ENCODE results near the gene CDHR1. TPM values are rescaled to one million over a fixed set of nuclear protein-coding genes. Genes with fewer than 3 reads are reported as not detected.

The CDHR1 gene
- total RNA-seq, 1 experiment from 2014 or later = not detected

DNA sequence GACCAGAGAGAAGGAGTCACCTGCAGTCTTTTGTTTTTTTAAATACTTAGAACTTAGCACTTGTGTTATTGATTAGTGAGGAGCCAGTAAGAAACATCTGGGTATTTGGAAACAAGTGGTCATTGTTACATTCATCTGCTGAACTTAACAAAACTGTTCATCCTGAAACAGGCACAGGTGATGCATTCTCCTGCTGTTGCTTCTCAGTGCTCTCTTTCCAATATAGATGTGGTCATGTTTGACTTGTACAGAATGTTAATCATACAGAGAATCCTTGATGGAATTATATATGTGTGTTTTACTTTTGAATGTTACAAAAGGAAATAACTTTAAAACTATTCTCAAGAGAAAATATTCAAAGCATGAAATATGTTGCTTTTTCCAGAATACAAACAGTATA lies 41.6 kb upstream of the CDHR1 start:
- Mint-ChIP-seq H3K27me3 (ENCODE audit: unreplicated experiment) (no peaks in the 10 kb centered on the region), H3K27ac (ENCODE audit: unreplicated experiment) (no peak overlapping the region), H3K36me3 (ENCODE audit: insufficient read depth, unreplicated experiment) (peaks cover 21% of the 10 kb centered on the region), H3K9me3 (ENCODE audit: low read depth, unreplicated experiment) (no peaks in the 10 kb centered on the region), H3K4me3 (ENCODE audit: low read depth, unreplicated experiment) (no peak overlapping the region), H3K4me1 (ENCODE audit: low read depth, unreplicated experiment) (no peaks in the 10 kb centered on the region)
- no peak for DNase-seq
- intact Hi-C loops (cut with micrococcal nuclease; ENCODE audit: unreplicated experiment) = no loop called here
- BruUV-seq (replicated peaks) = no TSS peak
- CTCF ChIA-PET = no interaction called here
- TF ChIP-seq, protein P1, sequence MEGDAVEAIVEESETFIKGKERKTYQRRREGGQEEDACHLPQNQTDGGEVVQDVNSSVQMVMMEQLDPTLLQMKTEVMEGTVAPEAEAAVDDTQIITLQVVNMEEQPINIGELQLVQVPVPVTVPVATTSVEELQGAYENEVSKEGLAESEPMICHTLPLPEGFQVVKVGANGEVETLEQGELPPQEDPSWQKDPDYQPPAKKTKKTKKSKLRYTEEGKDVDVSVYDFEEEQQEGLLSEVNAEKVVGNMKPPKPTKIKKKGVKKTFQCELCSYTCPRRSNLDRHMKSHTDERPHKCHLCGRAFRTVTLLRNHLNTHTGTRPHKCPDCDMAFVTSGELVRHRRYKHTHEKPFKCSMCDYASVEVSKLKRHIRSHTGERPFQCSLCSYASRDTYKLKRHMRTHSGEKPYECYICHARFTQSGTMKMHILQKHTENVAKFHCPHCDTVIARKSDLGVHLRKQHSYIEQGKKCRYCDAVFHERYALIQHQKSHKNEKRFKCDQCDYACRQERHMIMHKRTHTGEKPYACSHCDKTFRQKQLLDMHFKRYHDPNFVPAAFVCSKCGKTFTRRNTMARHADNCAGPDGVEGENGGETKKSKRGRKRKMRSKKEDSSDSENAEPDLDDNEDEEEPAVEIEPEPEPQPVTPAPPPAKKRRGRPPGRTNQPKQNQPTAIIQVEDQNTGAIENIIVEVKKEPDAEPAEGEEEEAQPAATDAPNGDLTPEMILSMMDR (IDR thresholded peaks at IDR 0.05; ENCODE audit: unreplicated experiment) = no peak

DNA sequence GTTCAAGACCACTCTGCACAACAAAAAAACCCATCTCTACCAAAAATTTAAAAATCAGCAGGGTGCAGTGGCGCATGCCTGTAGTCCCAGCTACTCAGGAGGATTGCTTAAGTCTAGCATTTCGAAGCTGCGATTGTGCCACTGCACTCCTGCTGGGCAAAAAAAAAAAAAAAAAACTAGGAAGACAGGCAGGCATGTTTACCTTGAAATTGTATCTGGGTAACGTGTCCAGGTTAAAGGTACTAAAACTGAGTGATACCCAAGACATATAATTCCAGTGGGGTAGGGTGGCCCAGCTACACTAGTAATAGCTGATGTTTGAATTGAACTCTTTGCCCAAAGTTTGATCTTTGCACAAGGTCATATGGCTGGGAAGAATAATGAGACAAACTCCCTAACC lies 38.8 kb upstream of the CDHR1 start:
- Mint-ChIP-seq H3K4me3 (ENCODE audit: low read depth, unreplicated experiment) (no peak overlapping the region), H3K27ac (ENCODE audit: unreplicated experiment) (no peak overlapping the region), H3K9me3 (ENCODE audit: low read depth, unreplicated experiment) (no peaks in the 10 kb centered on the region), H3K4me1 (ENCODE audit: low read depth, unreplicated experiment) (no peaks in the 10 kb centered on the region), H3K27me3 (ENCODE audit: unreplicated experiment) (no peaks in the 10 kb centered on the region), H3K36me3 (ENCODE audit: insufficient read depth, unreplicated experiment) (peaks cover 17% of the 10 kb centered on the region)
- BruUV-seq (replicated peaks) = no TSS peak
- DNase-seq = no peak
- TF ChIP-seq, protein P1 (IDR thresholded peaks at IDR 0.05; ENCODE audit: unreplicated experiment) = no peak
- intact Hi-C loops (cut with micrococcal nuclease; ENCODE audit: unreplicated experiment) = no loop called here
- CTCF ChIA-PET = no interaction called here

DNA sequence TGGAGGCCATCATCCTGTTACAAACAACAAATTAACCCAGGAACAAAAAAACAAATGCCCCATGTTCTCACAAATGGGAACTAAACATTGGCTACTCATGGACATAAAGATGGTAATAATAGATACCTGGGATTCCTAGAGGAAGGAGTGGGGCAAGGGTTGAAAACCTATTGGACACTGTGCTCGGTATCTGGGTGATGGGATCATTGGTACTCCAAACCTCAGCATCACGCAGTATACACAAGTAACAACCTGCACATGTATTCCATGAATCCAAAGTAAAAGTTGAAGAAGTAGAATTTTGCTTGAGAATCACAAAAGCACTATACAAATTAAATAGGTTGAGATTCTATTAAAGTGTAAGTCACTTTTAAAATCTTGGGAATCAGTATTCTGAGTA lies 38.3 kb upstream of the CDHR1 start:
- TF ChIP-seq, protein P1 (IDR thresholded peaks at IDR 0.05; ENCODE audit: unreplicated experiment) = no peak
- BruUV-seq (replicated peaks) = no TSS peak
- intact Hi-C loops (cut with micrococcal nuclease; ENCODE audit: unreplicated experiment) = no loop called here
- Mint-ChIP-seq H3K4me3 (ENCODE audit: low read depth, unreplicated experiment) (no peak overlapping the region), H3K27ac (ENCODE audit: unreplicated experiment) (no peak overlapping the region), H3K36me3 (ENCODE audit: insufficient read depth, unreplicated experiment) (peaks cover 17% of the 10 kb centered on the region), H3K9me3 (ENCODE audit: low read depth, unreplicated experiment) (no peaks in the 10 kb centered on the region), H3K4me1 (ENCODE audit: low read depth, unreplicated experiment) (no peaks in the 10 kb centered on the region), H3K27me3 (ENCODE audit: unreplicated experiment) (no peaks in the 10 kb centered on the region)
- CTCF ChIA-PET = no interaction called here
- no peak for DNase-seq

DNA sequence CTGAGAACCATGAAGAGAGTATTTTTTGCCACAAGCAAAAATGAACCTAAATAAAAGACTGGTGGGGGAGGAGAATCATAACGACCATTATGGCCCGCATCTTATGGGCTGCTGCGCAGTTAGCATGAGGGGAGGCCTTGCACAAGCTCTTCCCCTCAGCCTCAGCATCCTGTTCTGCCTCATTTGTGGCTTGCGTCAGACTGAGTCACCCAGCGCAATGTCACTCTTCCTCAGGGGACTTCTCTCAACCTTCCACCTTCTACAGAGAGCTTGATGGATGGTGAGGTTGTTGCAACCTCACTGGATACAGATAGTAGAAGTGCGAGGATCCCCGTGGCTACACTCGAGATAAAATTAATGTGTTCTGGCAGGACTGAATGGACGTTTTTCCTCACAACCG lies 37.6 kb upstream of the CDHR1 start:
- no TSS peak for BruUV-seq (replicated peaks)
- no peak overlapping the region for H3K27ac Mint-ChIP-seq (ENCODE audit: unreplicated experiment)
- TF ChIP-seq, protein P1 (IDR thresholded peaks at IDR 0.05; ENCODE audit: unreplicated experiment) = no peak
- intact Hi-C loops (cut with micrococcal nuclease; ENCODE audit: unreplicated experiment) = no loop called here
- H3K4me3 Mint-ChIP-seq (ENCODE audit: low read depth, unreplicated experiment) = no peak overlapping the region
- H3K4me1 Mint-ChIP-seq (ENCODE audit: low read depth, unreplicated experiment) = no peaks in the 10 kb centered on the region
- DNase-seq = no peak
- peaks cover 17% of the 10 kb centered on the region for H3K36me3 Mint-ChIP-seq (ENCODE audit: insufficient read depth, unreplicated experiment)
- CTCF ChIA-PET = no interaction called here
- H3K27me3 Mint-ChIP-seq (ENCODE audit: unreplicated experiment) = no peaks in the 10 kb centered on the region
- H3K9me3 Mint-ChIP-seq (ENCODE audit: low read depth, unreplicated experiment) = no peaks in the 10 kb centered on the region

DNA sequence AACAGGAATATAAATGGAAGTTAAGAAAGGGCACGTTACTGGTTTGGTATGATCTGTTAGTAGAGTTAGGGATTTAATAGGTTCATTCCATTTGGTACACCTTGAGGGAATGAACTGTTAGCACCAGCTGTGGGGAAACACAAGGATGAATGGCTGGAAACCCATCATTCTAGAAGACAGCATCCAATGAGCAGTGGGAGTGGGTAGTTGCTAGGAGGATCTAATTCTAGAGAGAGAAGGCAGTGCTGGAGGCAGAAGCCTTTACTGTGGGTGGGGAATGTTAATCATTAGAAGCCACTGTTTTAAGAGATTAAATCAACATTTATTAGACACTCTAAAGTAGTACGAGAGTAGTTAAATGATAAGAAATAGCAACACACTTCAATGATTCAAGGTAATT lies 36.3 kb upstream of the CDHR1 start:
- Mint-ChIP-seq H3K4me1 (ENCODE audit: low read depth, unreplicated experiment) (no peaks in the 10 kb centered on the region), H3K4me3 (ENCODE audit: low read depth, unreplicated experiment) (no peak overlapping the region), H3K9me3 (ENCODE audit: low read depth, unreplicated experiment) (no peaks in the 10 kb centered on the region), H3K27me3 (ENCODE audit: unreplicated experiment) (peaks cover 4% of the 10 kb centered on the region), H3K27ac (ENCODE audit: unreplicated experiment) (no peak overlapping the region), H3K36me3 (ENCODE audit: insufficient read depth, unreplicated experiment) (peaks cover 14% of the 10 kb centered on the region)
- CTCF ChIA-PET = no interaction called here
- DNase-seq = no peak
- no TSS peak for BruUV-seq (replicated peaks)
- intact Hi-C loops (cut with micrococcal nuclease; ENCODE audit: unreplicated experiment) = no loop called here
- TF ChIP-seq, protein P1 (IDR thresholded peaks at IDR 0.05; ENCODE audit: unreplicated experiment) = no peak

Data from Calu3 (cell line).